H9 (cell line): ENCODE results near the gene ALX3. TPM values are rescaled to one million over a fixed set of nuclear protein-coding genes. Genes with fewer than 3 reads are reported as not detected.
A peak's percentile ranks its signal among the peaks of the same experiment; 100 is the strongest.

Experiments
- DNase-seq: peaks from one replicate; pipeline ENCODE4 v3.0.0-alpha.2; 2017
- H2AFZ ChIP-seq: one replicate; pipeline ENCODE4 v1.6.1; 2013; ENCODE audit warnings: mild to moderate bottlenecking, low read length, control low read depth, moderate library complexity
- H2AK5ac ChIP-seq: 2 replicates; pipeline ENCODE4 v1.6.1; 2013; ENCODE audit warnings: low read length, control low read depth, mixed read lengths; ENCODE audit not compliant: insufficient read length
- H2BK120ac ChIP-seq: one replicate; pipeline ENCODE4 v1.6.1; 2013; ENCODE audit warnings: low read depth, mild to moderate bottlenecking, low read length, control low read depth, inconsistent platforms; ENCODE audit not compliant: poor library complexity, severe bottlenecking
- H2BK12ac ChIP-seq: 2 replicates; pipeline ENCODE4 v1.6.1; 2013; ENCODE audit warnings: low read length, control low read depth, mixed read lengths, low read depth; ENCODE audit not compliant: insufficient read length
- H2BK15ac ChIP-seq: 2 replicates; pipeline ENCODE4 v1.6.1; 2013; ENCODE audit warnings: low read depth, low read length, control low read depth
- H2BK20ac ChIP-seq: one replicate; pipeline ENCODE4 v1.6.1; 2013; ENCODE audit warnings: low read depth, mild to moderate bottlenecking, low read length, control low read depth, inconsistent platforms; ENCODE audit not compliant: poor library complexity, severe bottlenecking
- H2BK5ac ChIP-seq: 2 replicates; pipeline ENCODE4 v1.6.1; 2013; ENCODE audit warnings: low read length, control low read depth, mixed read lengths; ENCODE audit not compliant: insufficient read length
- H3K14ac ChIP-seq: 2 replicates; pipeline ENCODE4 v1.6.1; 2013; ENCODE audit warnings: low read length, control low read depth; ENCODE audit not compliant: insufficient read depth
- H3K18ac ChIP-seq: 2 replicates; pipeline ENCODE4 v1.6.1; 2013; ENCODE audit warnings: low read depth, mild to moderate bottlenecking, mixed read lengths, low read length, control low read depth; ENCODE audit not compliant: insufficient read length
- H3K23ac ChIP-seq: 2 replicates; pipeline ENCODE4 v1.6.1; 2013; ENCODE audit warnings: low read length, control low read depth, mixed read lengths, low read depth; ENCODE audit not compliant: insufficient read length
- H3K23me2 ChIP-seq: 2 replicates; pipeline ENCODE4 v1.6.1; 2013; ENCODE audit warnings: low read depth, mild to moderate bottlenecking, mixed read lengths, low read length, control low read depth; ENCODE audit not compliant: insufficient read length, poor library complexity, severe bottlenecking
- H3K27ac ChIP-seq: 2 replicates; pipeline ENCODE4 v1.5.1; 2013; ENCODE audit warnings: low read length, control low read depth, mixed read lengths, low read depth; ENCODE audit not compliant: insufficient read length
- H3K27me3 ChIP-seq: 2 replicates; pipeline ENCODE4 v1.6.1; 2013; ENCODE audit warnings: low read length, control low read depth, inconsistent platforms; ENCODE audit not compliant: insufficient read depth
- H3K4ac ChIP-seq: 2 replicates; pipeline ENCODE4 v1.6.1; 2013; ENCODE audit warnings: low read depth, mild to moderate bottlenecking, control low read depth, inconsistent platforms, low read length, moderate library complexity
- H3K4me1 ChIP-seq: 2 replicates; pipeline ENCODE4 v1.6.1; 2013; ENCODE audit warnings: low read length, control low read depth, inconsistent platforms; ENCODE audit not compliant: insufficient read depth
- H3K4me2 ChIP-seq: 2 replicates; pipeline ENCODE4 v1.6.1; 2013; ENCODE audit warnings: low read length, control low read depth, mixed read lengths; ENCODE audit not compliant: insufficient read length, insufficient read depth
- H3K56ac ChIP-seq: 2 replicates; pipeline ENCODE4 v1.6.1; 2013; ENCODE audit warnings: low read depth, mild to moderate bottlenecking, mixed read lengths, low read length, control low read depth; ENCODE audit not compliant: insufficient read length
- H3K79me1 ChIP-seq: 2 replicates; pipeline ENCODE4 v1.6.1; 2013; ENCODE audit warnings: low read depth, mild to moderate bottlenecking, moderate library complexity, low read length, control low read depth, inconsistent platforms; ENCODE audit not compliant: insufficient read depth, poor library complexity, severe bottlenecking
- H3K79me2 ChIP-seq: 2 replicates; pipeline ENCODE4 v1.6.1; 2013; ENCODE audit warnings: low read length, control low read depth, inconsistent platforms; ENCODE audit not compliant: insufficient read depth
- H3K9ac ChIP-seq: 2 replicates; pipeline ENCODE4 v1.6.1; 2013; ENCODE audit warnings: low read length, control low read depth, mixed read lengths; ENCODE audit not compliant: insufficient read length; ENCODE audit errors: extremely low read depth
- H3K9me3 ChIP-seq: one replicate; pipeline ENCODE4 v1.6.1; 2013; ENCODE audit warnings: low read depth, low read length, inconsistent platforms; ENCODE audit not compliant: control insufficient read depth
- H3T11ph ChIP-seq: one replicate; pipeline ENCODE4 v1.6.1; 2013; ENCODE audit warnings: mild to moderate bottlenecking, low read length, control low read depth, inconsistent platforms
- H4K20me1 ChIP-seq: one replicate; pipeline ENCODE4 v1.6.1; 2013; ENCODE audit not compliant: control insufficient read depth, insufficient read length, insufficient read depth
- H4K5ac ChIP-seq: 2 replicates; pipeline ENCODE4 v1.6.1; 2013; ENCODE audit warnings: low read depth, mild to moderate bottlenecking, mixed read lengths, low read length, control low read depth; ENCODE audit not compliant: insufficient read length
- H4K8ac ChIP-seq: replicated peaks from 2 replicates; pipeline ENCODE4 v1.6.1; 2013; ENCODE audit warnings: low read length, control low read depth, mixed read lengths, low read depth; ENCODE audit not compliant: insufficient read length
- H4K91ac ChIP-seq: 2 replicates; pipeline ENCODE4 v1.6.1; 2013; ENCODE audit warnings: low read depth, mild to moderate bottlenecking, moderate library complexity, mixed read lengths, low read length, control low read depth; ENCODE audit not compliant: insufficient read length
- H3K27ac Mint-ChIP-seq, 3 experiments: 2 replicates in 2 of 3; 3 replicates in 1 of 3; pipeline ENCODE4 v1.8.0; 2020 to 2021; ENCODE audit warnings: mixed read lengths in 3 of 3, mild to moderate bottlenecking in 1 of 3, moderate library complexity in 1 of 3
- H3K27me3 Mint-ChIP-seq: 2 replicates; pipeline ENCODE4 v1.8.0; 2021; ENCODE audit warnings: low read depth, mild to moderate bottlenecking, moderate library complexity, mixed read lengths
- H3K36me3 Mint-ChIP-seq, 3 experiments: 2 replicates in 2 of 3; 3 replicates in 1 of 3; pipeline ENCODE4 v1.8.0; 2020 to 2021; ENCODE audit warnings: low read depth in 3 of 3, mixed read lengths in 3 of 3; ENCODE audit not compliant: insufficient read depth in 1 of 3
- H3K4me1 Mint-ChIP-seq, 2 experiments: 2 replicates each; pipeline ENCODE4 v1.8.0; 2020; ENCODE audit warnings: mixed read lengths in 2 of 2
- H3K4me3 Mint-ChIP-seq, 2 experiments: 2 replicates in 1 of 2; 3 replicates in 1 of 2; pipeline ENCODE4 v1.8.0; 2020 to 2021; ENCODE audit warnings: mild to moderate bottlenecking in 2 of 2, mixed read lengths in 2 of 2, moderate library complexity in 1 of 2
- H3K9me3 Mint-ChIP-seq, 2 experiments: 2 replicates in 1 of 2; 3 replicates in 1 of 2; pipeline ENCODE4 v1.8.0; 2020; ENCODE audit warnings: mild to moderate bottlenecking in 2 of 2, mixed read lengths in 2 of 2, moderate library complexity in 1 of 2
- CTCF ChIP-seq: fragments of 200-600 bp; sonication (generic); conservative IDR thresholded peaks from 3 replicates; pipeline ENCODE4 v1.8.0; 2021; ENCODE audit warnings: antibody characterized with exemption, mild to moderate bottlenecking
- WGBS: extraction: QIAGEN DNeasy Blood & Tissue Kit; methylation state at CpG from one replicate; pipeline ENCODE4 v1.1.7; 2013; ENCODE audit warnings: missing lambda C conversion rate, low lambda C conversion rate, mixed read lengths; ENCODE audit not compliant: insufficient read length; ENCODE audit errors: extremely low coverage; 5-methylcytosine and 5-hydroxymethylcytosine counted together
- total RNA-seq: library from RNA; stranded (reverse); gene quantifications from 2 replicates; pipeline ENCODE4 v1.2.1, GENCODE V29; 2021

ALX3 gene
- total RNA-seq, 1 experiment from 2014 or later: not detected

GRCh38 chr1:110058591-110058990 is 11.9 kb downstream of the ALX3 start:
- no peak for TF ChIP-seq CTCF
- no peak overlapping the region for H3K23ac ChIP-seq
- no peak overlapping the region for H3K14ac ChIP-seq
- H2AFZ ChIP-seq: no peak overlapping the region
- H3K27me3 Mint-ChIP-seq: peaks cover 1% of the 10 kb centered on the region
- H2BK120ac ChIP-seq: no peak overlapping the region
- H3T11ph ChIP-seq: no peak overlapping the region
- no peak for DNase-seq
- H3K4me2 ChIP-seq: no peak overlapping the region
- H3K56ac ChIP-seq: no peak overlapping the region
- H3K4me1 ChIP-seq: no peaks in the 10 kb centered on the region
- peaks cover 34 to 66% (median 65%) of the 10 kb centered on the region in 3 experiments for H3K36me3 Mint-ChIP-seq
- no peaks in the 10 kb centered on the region for H3K27me3 ChIP-seq
- no peak overlapping the region for H2BK12ac ChIP-seq
- 0 out of 7 replicates have a peak overlapping the region, but pooled peaks of 1 of the 3 experiments have one; percentile 46 for H3K27ac Mint-ChIP-seq
- H3K79me1 ChIP-seq: no peaks in the 10 kb centered on the region
- no peak overlapping the region for H3K4me3 Mint-ChIP-seq
- WGBS: no CpG with 5 or more reads among the region's 1 CpG
- H3K9me3 Mint-ChIP-seq: no peaks in the 10 kb centered on the region
- no peak overlapping the region for H3K9ac ChIP-seq
- H4K20me1 ChIP-seq: no peaks in the 10 kb centered on the region
- no peak overlapping the region for H2BK20ac ChIP-seq
- no peaks in the 10 kb centered on the region for H3K9me3 ChIP-seq
- H4K91ac ChIP-seq: no peak overlapping the region
- no peaks in the 10 kb centered on the region for H3K79me2 ChIP-seq
- no peak overlapping the region for H3K18ac ChIP-seq
- H2AK5ac ChIP-seq: no peak overlapping the region
- H4K5ac ChIP-seq: no peak overlapping the region
- no peaks in the 10 kb centered on the region for H3K23me2 ChIP-seq
- H2BK15ac ChIP-seq: no peak overlapping the region
- no peaks in the 10 kb centered on the region for H3K4me1 Mint-ChIP-seq
- no peak overlapping the region for H4K8ac ChIP-seq
- H3K27ac ChIP-seq: no peak overlapping the region
- H2BK5ac ChIP-seq: no peak overlapping the region
- H3K4ac ChIP-seq: no peak overlapping the region
